ENCODE results near the gene TAF15. TPM values are rescaled to one million over a fixed set of nuclear protein-coding genes. Genes with fewer than 3 reads are reported as not detected.
A peak's percentile ranks its signal among the peaks of the same experiment; 100 is the strongest.

The TAF15 gene
- total RNA-seq, 2 donors from 2014 or later, result 153 to 165 TPM

GRCh38 chr17:35849469-35850348 lies 40.4 kb downstream of the TAF15 start:
- Mint-ChIP-seq H3K4me1 (peaks cover 28% of the 10 kb centered on the region), H3K4me3 (peak overlapping the region; percentile 42), H3K27me3 (no peaks in the 10 kb centered on the region), H3K36me3 (ENCODE audit: low read depth) (peaks cover 23% of the 10 kb centered on the region), H3K27ac (no peak overlapping the region)
- no peaks in the 10 kb centered on the region for H3K9me3 ChIP-seq (ENCODE audit: control insufficient read depth, low read length, poor library complexity, severe bottlenecking)
- peak in 1 of 3 donors; percentile 20 for DNase-seq
- peak; percentile 57 for ATAC-seq

GRCh38 chr17:35855965-35856364 lies 46.7 kb downstream of the TAF15 start:
- H3K4me3 Mint-ChIP-seq, result no peak overlapping the region
- no peak for DNase-seq
- H3K9me3 ChIP-seq (ENCODE audit: control insufficient read depth, low read length, poor library complexity, severe bottlenecking), result no peaks in the 10 kb centered on the region
- no peaks in the 10 kb centered on the region for H3K27me3 Mint-ChIP-seq
- H3K36me3 Mint-ChIP-seq (ENCODE audit: low read depth), result peaks cover 19% of the 10 kb centered on the region
- ATAC-seq, result no peak
- H3K4me1 Mint-ChIP-seq, result peaks cover 31% of the 10 kb centered on the region
- no peak overlapping the region for H3K27ac Mint-ChIP-seq

- H3K4me3 Mint-ChIP-seq, result no peak overlapping the region
- H3K27ac Mint-ChIP-seq, result peak overlapping the region; percentile 61
- peaks cover 16% of the 10 kb centered on the region for H3K36me3 Mint-ChIP-seq (ENCODE audit: low read depth)
- DNase-seq (no peak), ATAC-seq (no peak)
- H3K27me3 Mint-ChIP-seq, result no peaks in the 10 kb centered on the region
- H3K9me3 ChIP-seq (ENCODE audit: control insufficient read depth, low read length, poor library complexity, severe bottlenecking), result no peaks in the 10 kb centered on the region
- peaks cover 26% of the 10 kb centered on the region for H3K4me1 Mint-ChIP-seq
These were observed 47.3 kb downstream of the TAF15 start for GRCh38 chr17:35856603-35857002.

- DNase-seq, result no peak
These were observed 55.6 kb downstream of the TAF15 start for GRCh38 chr17:35864853-35865252.

GRCh38 chr17:35865412-35866340 lies 56.4 kb downstream of the TAF15 start:
- DNase-seq (no peak), ATAC-seq (no peak)
- H3K9me3 ChIP-seq (ENCODE audit: control insufficient read depth, low read length, poor library complexity, severe bottlenecking), result no peaks in the 10 kb centered on the region
- no peak overlapping the region for H3K4me3 Mint-ChIP-seq
- H3K27ac Mint-ChIP-seq, result peak overlapping the region; percentile 74
- H3K27me3 Mint-ChIP-seq, result no peaks in the 10 kb centered on the region
- peaks cover 13% of the 10 kb centered on the region for H3K4me1 Mint-ChIP-seq
- peaks cover 3% of the 10 kb centered on the region for H3K36me3 Mint-ChIP-seq (ENCODE audit: low read depth)

More at GRCh38 chr17:35864853-35865252, 55.6 kb downstream of the TAF15 start:
- no peak for ATAC-seq
- Mint-ChIP-seq H3K4me3 (no peak overlapping the region), H3K27me3 (no peaks in the 10 kb centered on the region), H3K4me1 (peaks cover 11% of the 10 kb centered on the region), H3K27ac (peak overlapping the region; percentile 14), H3K36me3 (ENCODE audit: low read depth) (peaks cover 3% of the 10 kb centered on the region)
- H3K9me3 ChIP-seq (ENCODE audit: control insufficient read depth, low read length, poor library complexity, severe bottlenecking), result no peaks in the 10 kb centered on the region

- no peak for DNase-seq
- H3K9me3 ChIP-seq (ENCODE audit: control insufficient read depth, low read length, poor library complexity, severe bottlenecking), result no peaks in the 10 kb centered on the region
- Mint-ChIP-seq H3K27me3 (no peaks in the 10 kb centered on the region), H3K4me1 (peaks cover 13% of the 10 kb centered on the region), H3K4me3 (no peak overlapping the region), H3K36me3 (ENCODE audit: low read depth) (peaks cover 2% of the 10 kb centered on the region), H3K27ac (peak overlapping the region; percentile 74)
- ATAC-seq, result no peak
These were observed 57.2 kb downstream of the TAF15 start for GRCh38 chr17:35866341-35866950.

GRCh38 chr17:35867574-35867973 lies 58.3 kb downstream of the TAF15 start:
- no peaks in the 10 kb centered on the region for H3K36me3 Mint-ChIP-seq (ENCODE audit: low read depth)
- no peak for DNase-seq
- H3K4me3 Mint-ChIP-seq, result no peak overlapping the region
- H3K9me3 ChIP-seq (ENCODE audit: control insufficient read depth, low read length, poor library complexity, severe bottlenecking), result no peaks in the 10 kb centered on the region
- no peak for ATAC-seq
- no peaks in the 10 kb centered on the region for H3K27me3 Mint-ChIP-seq
- no peak overlapping the region for H3K27ac Mint-ChIP-seq
- H3K4me1 Mint-ChIP-seq, result peaks cover 15% of the 10 kb centered on the region

GRCh38 chr17:35868737-35869136 lies 59.5 kb downstream of the TAF15 start, which contains the start of gene HEATR9:
Gene HEATR9 (minus strand): TSS chr17:35868891. CDS start chr17:35868742, 149 bp downstream.
- DNase-seq (no peak), ATAC-seq (no peak)
- H3K36me3 Mint-ChIP-seq (ENCODE audit: low read depth), result no peaks in the 10 kb centered on the region
- H3K4me1 Mint-ChIP-seq, result peaks cover 15% of the 10 kb centered on the region
- H3K4me3 Mint-ChIP-seq, result no peak within 1 kb of the TSS
- no peaks in the 10 kb centered on the region for H3K9me3 ChIP-seq (ENCODE audit: control insufficient read depth, low read length, poor library complexity, severe bottlenecking)
- H3K27ac Mint-ChIP-seq, result no peak within 1 kb of the TSS
- H3K27me3 Mint-ChIP-seq, result no peaks in the 10 kb centered on the region

GRCh38 chr17:35870906-35871819 lies 61.9 kb downstream of the TAF15 start:
- peak overlapping the region; percentile 76 for H3K27ac Mint-ChIP-seq
- peaks cover 11% of the 10 kb centered on the region for H3K4me1 Mint-ChIP-seq
- ATAC-seq (peak; percentile 69), DNase-seq (no peak)
- H3K36me3 Mint-ChIP-seq (ENCODE audit: low read depth), result no peaks in the 10 kb centered on the region
- no peaks in the 10 kb centered on the region for H3K27me3 Mint-ChIP-seq
- no peaks in the 10 kb centered on the region for H3K9me3 ChIP-seq (ENCODE audit: control insufficient read depth, low read length, poor library complexity, severe bottlenecking)
- no peak overlapping the region for H3K4me3 Mint-ChIP-seq

GRCh38 chr17:35872196-35872980 lies 63.1 kb downstream of the TAF15 start:
- DNase-seq (no peak), ATAC-seq (no peak)
- Mint-ChIP-seq H3K27ac (no peak overlapping the region), H3K27me3 (peaks cover 5% of the 10 kb centered on the region), H3K4me3 (no peak overlapping the region), H3K36me3 (ENCODE audit: low read depth) (no peaks in the 10 kb centered on the region), H3K4me1 (peaks cover 15% of the 10 kb centered on the region)
- H3K9me3 ChIP-seq (ENCODE audit: control insufficient read depth, low read length, poor library complexity, severe bottlenecking), result no peaks in the 10 kb centered on the region

GRCh38 chr17:35875072-35875799 lies 66.0 kb downstream of the TAF15 start:
- no peaks in the 10 kb centered on the region for H3K36me3 Mint-ChIP-seq (ENCODE audit: low read depth)
- peak overlapping the region; percentile 17 for H3K27ac Mint-ChIP-seq
- DNase-seq (no peak), ATAC-seq (no peak)
- H3K4me3 Mint-ChIP-seq, result no peak overlapping the region
- H3K9me3 ChIP-seq (ENCODE audit: control insufficient read depth, low read length, poor library complexity, severe bottlenecking), result no peaks in the 10 kb centered on the region
- peaks cover 5% of the 10 kb centered on the region for H3K27me3 Mint-ChIP-seq
- peaks cover 15% of the 10 kb centered on the region for H3K4me1 Mint-ChIP-seq
